Measurements from ENCODE around the gene CRISPLD2. TPM values are rescaled to one million over a fixed set of nuclear protein-coding genes. Genes with fewer than 3 reads are reported as not detected.

The CRISPLD2 gene
- total RNA-seq, 1 donor from 2014 or later = 11.8 TPM

Other genes with a start within 250 kb of the CRISPLD2 start
- 14.6 TPM for gene COTL1, start 201.9 kb upstream of the CRISPLD2 start, total RNA-seq
- gene KLHL36, start 171.5 kb upstream of the CRISPLD2 start, total RNA-seq = 26.2 TPM
- gene USP10, start 120.0 kb upstream of the CRISPLD2 start, total RNA-seq = 43.6 TPM
- gene ZDHHC7, start 191.6 kb downstream of the CRISPLD2 start, total RNA-seq = 21.1 TPM
- 8.4 TPM for gene KIAA0513, start 207.8 kb downstream of the CRISPLD2 start, total RNA-seq